SK-N-SH (cell line): ENCODE results near the gene GARNL3. TPM values are rescaled to one million over a fixed set of nuclear protein-coding genes. Genes with fewer than 3 reads are reported as not detected.

Source experiments
- CTCF ChIA-PET: fragments of 300-600, 350-600 bp; formaldehyde crosslinking; extraction: SDS; loops from one replicate; lab custom pipeline; 2021; lab: Yijun Ruan, JAX
- POLR2A ChIA-PET: fragments of 350-600 bp; sonication (Branson Sonifier 250); formaldehyde crosslinking; extraction: SDS; loops from one replicate; lab custom pipeline; 2020; ENCODE audit warnings: antibody characterized with exemption, inconsistent platforms; lab: Yijun Ruan, JAX
- DNase-seq: peaks from one replicate; pipeline ENCODE4 v3.0.0; 2012
- H2AFZ ChIP-seq: fragments of 200-600 bp; sonication (generic); 2 replicates; pipeline ENCODE4 v1.8.1; 2016; ENCODE audit warnings: antibody characterized with exemption, mild to moderate bottlenecking, low read depth
- H3F3A ChIP-seq: fragments of 200-600 bp; sonication (generic); replicated peaks from 2 replicates; pipeline ENCODE3; 2016; ENCODE audit warnings: antibody characterized with exemption, mild to moderate bottlenecking; ENCODE audit not compliant: insufficient read depth
- H3K27ac ChIP-seq, 2 experiments: fragments of 200-500 bp in 1 of 2; fragments of 200-600 bp in 1 of 2; sonication (Bioruptor generic) in 1 of 2; sonication (generic), shearing (Covaris generic) in 1 of 2; 2 replicates each; pipeline versions ENCODE4 v1.5.1 to v1.6.1; 2014 to 2016; ENCODE audit warnings: low read depth in 2 of 2, inconsistent platforms in 1 of 2, low read length in 1 of 2, mild to moderate bottlenecking in 1 of 2, mixed read lengths in 1 of 2
- H3K27me3 ChIP-seq: fragments of 200-600 bp; sonication (generic), shearing (Covaris generic); 2 replicates; pipeline ENCODE4 v1.6.1; 2016; ENCODE audit warnings: mixed run types; ENCODE audit not compliant: insufficient read depth
- H3K36me3 ChIP-seq, 2 experiments: fragments of 200-500 bp in 1 of 2; fragments of 200-600 bp in 1 of 2; sonication (Bioruptor generic) in 1 of 2; sonication (generic) in 1 of 2; replicated peaks in 1 of 2; 2 replicates each; pipeline versions ENCODE3 to v1.5.1; 2014 to 2016; ENCODE audit warnings: low read length in 1 of 2, mild to moderate bottlenecking in 1 of 2; ENCODE audit not compliant: insufficient read depth in 2 of 2, control insufficient read depth in 1 of 2
- H3K4me1 ChIP-seq, 2 experiments: fragments of 200-500 bp in 1 of 2; fragments of 200-600 bp in 1 of 2; sonication (Bioruptor generic) in 1 of 2; sonication (generic), shearing (Covaris generic) in 1 of 2; 2 replicates each; pipeline versions ENCODE4 v1.5.1 to v1.6.1; 2014 to 2016; ENCODE audit warnings: low read depth in 1 of 2, low read length in 1 of 2, mixed run types in 1 of 2; ENCODE audit not compliant: insufficient read depth in 2 of 2, control insufficient read depth in 1 of 2
- H3K4me2 ChIP-seq: fragments of 200-600 bp; sonication (generic), shearing (Covaris generic); 2 replicates; pipeline ENCODE4 v1.6.1; 2017; ENCODE audit warnings: mixed run types
- H3K4me3 ChIP-seq, 2 experiments: fragments of 200-500 bp in 1 of 2; fragments of 200-600 bp in 1 of 2; sonication (Bioruptor generic) in 1 of 2; sonication (generic), shearing (Covaris generic) in 1 of 2; 2 replicates each; pipeline versions ENCODE4 v1.5.1 to v1.8.1; 2014 to 2016; ENCODE audit warnings: low read depth in 2 of 2, inconsistent platforms in 1 of 2, low read length in 1 of 2, mild to moderate bottlenecking in 1 of 2, mixed read lengths in 1 of 2, moderate library complexity in 1 of 2
- H3K79me2 ChIP-seq: fragments of 200-600 bp; sonication (generic); 2 replicates; pipeline ENCODE4 v1.8.1; 2017; ENCODE audit warnings: mild to moderate bottlenecking; ENCODE audit not compliant: insufficient read depth
- H3K9ac ChIP-seq: fragments of 200-600 bp; sonication (generic); 2 replicates; pipeline ENCODE4 v1.6.1; 2017; ENCODE audit warnings: mixed run types
- H3K9me2 ChIP-seq: fragments of 200-600 bp; sonication (generic); 2 replicates; pipeline ENCODE4 v1.6.1; 2017; ENCODE audit warnings: mixed run types
- H3K9me3 ChIP-seq: fragments of 200-600 bp; sonication (generic); 2 replicates; pipeline ENCODE4 v1.6.1; 2017; ENCODE audit warnings: mixed run types, mild to moderate bottlenecking, moderate library complexity
- H4K20me1 ChIP-seq: fragments of 200-600 bp; sonication (generic); 2 replicates; pipeline ENCODE4 v1.6.1; 2017; ENCODE audit warnings: mild to moderate bottlenecking, mixed run types; ENCODE audit not compliant: insufficient read depth
- CHD2 ChIP-seq: fragments of 150-350 bp; IDR thresholded peaks from 2 replicates; pipeline ENCODE4 v1.6.1; 2018; ENCODE audit warnings: low read length; ENCODE audit not compliant: partially characterized antibody
- ELF1 ChIP-seq: IDR thresholded peaks from 2 replicates; pipeline ENCODE4 v1.4.0; 2012
- RAD21 ChIP-seq: IDR thresholded peaks from 2 replicates; pipeline ENCODE4 v1.6.1; 2012; ENCODE audit warnings: mild to moderate bottlenecking, low read length
- RXRA ChIP-seq: IDR thresholded peaks from 2 replicates; pipeline ENCODE4 v1.4.0; 2012; ENCODE audit warnings: low read depth, mild to moderate bottlenecking, borderline replicate concordance
- SMC3 ChIP-seq: IDR thresholded peaks from 2 replicates; pipeline ENCODE4 v1.6.1; 2012; ENCODE audit warnings: low read depth, low read length, improper control_type of control experiment
- YY1 ChIP-seq: IDR thresholded peaks from 2 replicates; pipeline ENCODE4 v1.4.0; 2012; ENCODE audit warnings: low read depth, mild to moderate bottlenecking
- WGBS: methylation state at CpG from one replicate; pipeline ENCODE4 v1.1.6; 2017; ENCODE audit warnings: low lambda C conversion rate; 5-methylcytosine and 5-hydroxymethylcytosine counted together
- polyA plus RNA-seq, 3 experiments: library from polyadenylated mRNA; depleted of rRNA; stranded (reverse); fragments of >200 nt; gene quantifications; 2 replicates each; pipeline ENCODE4 v1.2.3, GENCODE V29; 2012
- TF ChIP-seq, protein P1 (sequence below): fragments of 150-350 bp; IDR thresholded peaks from 2 replicates; pipeline ENCODE4 v1.6.1; 2016; ENCODE audit warnings: mild to moderate bottlenecking, low read depth, low read length
- TF ChIP-seq, protein P2 (sequence below): IDR thresholded peaks from 2 replicates; pipeline ENCODE4 v1.4.0; 2012; ENCODE audit warnings: low read depth, borderline replicate concordance
- TF ChIP-seq, protein P3 (sequence below): IDR thresholded peaks from 2 replicates; pipeline ENCODE4 v1.4.0; 2012; ENCODE audit warnings: low read depth
- TF ChIP-seq, protein P4 (sequence below): IDR thresholded peaks from 2 replicates; pipeline ENCODE4; 2012
- TF ChIP-seq, protein P5 (sequence below): IDR thresholded peaks from 2 replicates; pipeline ENCODE4 v1.4.0; 2012; ENCODE audit warnings: low read depth, borderline replicate concordance
- TF ChIP-seq, protein P6 (sequence below): IDR thresholded peaks from 2 replicates; pipeline ENCODE4 v1.6.1; 2012; ENCODE audit warnings: mild to moderate bottlenecking, low read depth, low read length, moderate library complexity

Gene GARNL3
- polyA plus RNA-seq, 1 of the 3 experiments (the other 2 are of a cell fraction) = 9.1 TPM

DNA sequence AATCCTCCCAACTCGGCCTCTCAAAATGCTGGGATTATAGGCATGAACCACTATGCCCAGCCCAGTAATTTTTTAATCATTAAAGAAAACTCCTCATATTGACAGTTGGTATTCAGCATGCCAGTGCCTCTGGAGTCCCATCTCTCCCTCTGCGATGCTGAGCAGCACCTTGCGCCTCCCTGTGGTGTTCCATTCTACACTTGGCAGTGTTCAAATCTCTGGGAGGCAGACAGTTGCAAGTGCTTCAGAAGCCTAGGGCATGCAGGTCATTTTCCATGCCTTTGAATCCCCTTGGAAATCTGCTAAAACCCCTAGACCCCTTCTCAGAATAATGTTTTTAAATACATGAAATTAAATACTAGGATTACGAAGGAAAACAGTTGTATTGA lies 41.3 kb downstream of the GARNL3 start:
- CTCF ChIA-PET = no interaction called here
- DNase-seq = no peak
- peaks cover 3% of the 10 kb centered on the region in 2 experiments; a peak in 2 of 4 replicates for H3K4me1 ChIP-seq
- H3K79me2 ChIP-seq = no peaks in the 10 kb centered on the region
- H4K20me1 ChIP-seq = no peaks in the 10 kb centered on the region
- H3K4me2 ChIP-seq = no peak overlapping the region
- no peak overlapping the region for H3K9ac ChIP-seq
- H2AFZ ChIP-seq = no peak overlapping the region
- no peak for TF ChIP-seq ELF1
- TF ChIP-seq, protein P1, sequence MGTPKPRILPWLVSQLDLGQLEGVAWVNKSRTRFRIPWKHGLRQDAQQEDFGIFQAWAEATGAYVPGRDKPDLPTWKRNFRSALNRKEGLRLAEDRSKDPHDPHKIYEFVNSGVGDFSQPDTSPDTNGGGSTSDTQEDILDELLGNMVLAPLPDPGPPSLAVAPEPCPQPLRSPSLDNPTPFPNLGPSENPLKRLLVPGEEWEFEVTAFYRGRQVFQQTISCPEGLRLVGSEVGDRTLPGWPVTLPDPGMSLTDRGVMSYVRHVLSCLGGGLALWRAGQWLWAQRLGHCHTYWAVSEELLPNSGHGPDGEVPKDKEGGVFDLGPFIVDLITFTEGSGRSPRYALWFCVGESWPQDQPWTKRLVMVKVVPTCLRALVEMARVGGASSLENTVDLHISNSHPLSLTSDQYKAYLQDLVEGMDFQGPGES = no peak
- TF ChIP-seq, protein P2, sequence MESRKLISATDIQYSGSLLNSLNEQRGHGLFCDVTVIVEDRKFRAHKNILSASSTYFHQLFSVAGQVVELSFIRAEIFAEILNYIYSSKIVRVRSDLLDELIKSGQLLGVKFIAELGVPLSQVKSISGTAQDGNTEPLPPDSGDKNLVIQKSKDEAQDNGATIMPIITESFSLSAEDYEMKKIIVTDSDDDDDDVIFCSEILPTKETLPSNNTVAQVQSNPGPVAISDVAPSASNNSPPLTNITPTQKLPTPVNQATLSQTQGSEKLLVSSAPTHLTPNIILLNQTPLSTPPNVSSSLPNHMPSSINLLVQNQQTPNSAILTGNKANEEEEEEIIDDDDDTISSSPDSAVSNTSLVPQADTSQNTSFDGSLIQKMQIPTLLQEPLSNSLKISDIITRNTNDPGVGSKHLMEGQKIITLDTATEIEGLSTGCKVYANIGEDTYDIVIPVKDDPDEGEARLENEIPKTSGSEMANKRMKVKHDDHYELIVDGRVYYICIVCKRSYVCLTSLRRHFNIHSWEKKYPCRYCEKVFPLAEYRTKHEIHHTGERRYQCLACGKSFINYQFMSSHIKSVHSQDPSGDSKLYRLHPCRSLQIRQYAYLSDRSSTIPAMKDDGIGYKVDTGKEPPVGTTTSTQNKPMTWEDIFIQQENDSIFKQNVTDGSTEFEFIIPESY = no peak
- TF ChIP-seq, protein P3, sequence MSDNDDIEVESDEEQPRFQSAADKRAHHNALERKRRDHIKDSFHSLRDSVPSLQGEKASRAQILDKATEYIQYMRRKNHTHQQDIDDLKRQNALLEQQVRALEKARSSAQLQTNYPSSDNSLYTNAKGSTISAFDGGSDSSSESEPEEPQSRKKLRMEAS = no peak
- no peak for TF ChIP-seq CHD2
- peak; percentile 5; the same call in 1 of the 2 replicates for TF ChIP-seq SMC3
- TF ChIP-seq YY1 = no peak
- TF ChIP-seq RXRA = no peak
- TF ChIP-seq, protein P4, sequence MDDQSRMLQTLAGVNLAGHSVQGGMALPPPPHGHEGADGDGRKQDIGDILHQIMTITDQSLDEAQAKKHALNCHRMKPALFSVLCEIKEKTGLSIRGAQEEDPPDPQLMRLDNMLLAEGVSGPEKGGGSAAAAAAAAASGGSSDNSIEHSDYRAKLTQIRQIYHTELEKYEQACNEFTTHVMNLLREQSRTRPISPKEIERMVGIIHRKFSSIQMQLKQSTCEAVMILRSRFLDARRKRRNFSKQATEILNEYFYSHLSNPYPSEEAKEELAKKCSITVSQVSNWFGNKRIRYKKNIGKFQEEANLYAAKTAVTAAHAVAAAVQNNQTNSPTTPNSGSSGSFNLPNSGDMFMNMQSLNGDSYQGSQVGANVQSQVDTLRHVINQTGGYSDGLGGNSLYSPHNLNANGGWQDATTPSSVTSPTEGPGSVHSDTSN = no peak
- TF ChIP-seq RAD21 = peak; percentile 43; the same call in 1 of the 2 replicates
- TF ChIP-seq, protein P5, sequence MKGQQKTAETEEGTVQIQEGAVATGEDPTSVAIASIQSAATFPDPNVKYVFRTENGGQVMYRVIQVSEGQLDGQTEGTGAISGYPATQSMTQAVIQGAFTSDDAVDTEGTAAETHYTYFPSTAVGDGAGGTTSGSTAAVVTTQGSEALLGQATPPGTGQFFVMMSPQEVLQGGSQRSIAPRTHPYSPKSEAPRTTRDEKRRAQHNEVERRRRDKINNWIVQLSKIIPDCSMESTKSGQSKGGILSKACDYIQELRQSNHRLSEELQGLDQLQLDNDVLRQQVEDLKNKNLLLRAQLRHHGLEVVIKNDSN = no peak
- WGBS = 66% methylated on average over 4 of the region's 4 CpGs
- no peaks in the 10 kb centered on the region for H3K9me2 ChIP-seq
- no peaks in the 10 kb centered on the region for H3K36me3 ChIP-seq
- no peaks in the 10 kb centered on the region for H3K9me3 ChIP-seq
- no peak overlapping the region for H3K27ac ChIP-seq
- H3F3A ChIP-seq = peaks cover 7% of the 10 kb centered on the region
- POLR2A ChIA-PET = no interaction called here
- no peaks in the 10 kb centered on the region for H3K27me3 ChIP-seq
- no peak overlapping the region for H3K4me3 ChIP-seq

DNA sequence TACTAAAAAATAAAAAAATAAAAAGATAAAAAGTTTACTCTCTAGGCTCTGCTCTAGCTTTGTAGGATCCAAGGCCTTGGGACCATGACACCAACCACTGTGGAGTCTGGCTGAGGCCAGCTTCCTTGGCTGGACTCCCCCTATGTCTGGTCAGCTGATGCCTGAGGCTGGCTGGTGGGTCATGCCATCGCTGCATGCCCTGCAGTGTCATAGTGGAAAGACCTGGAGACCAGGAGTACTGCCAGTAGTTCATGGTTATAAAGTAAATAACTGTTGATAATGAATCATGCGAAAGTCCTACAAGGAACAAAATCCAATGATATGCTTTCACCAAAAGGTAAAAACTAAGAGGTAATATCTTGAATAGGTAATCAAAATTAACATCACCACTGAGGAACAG lies 43.2 kb downstream of the GARNL3 start:
- Histone ChIP-seq H3F3A (peaks cover 12% of the 10 kb centered on the region), H2AFZ (no peak overlapping the region), H3K9me3 (no peaks in the 10 kb centered on the region), H3K9ac (no peak overlapping the region), H3K4me3 (no peak overlapping the region), H3K27me3 (no peaks in the 10 kb centered on the region)
- POLR2A ChIA-PET = no interaction called here
- WGBS = 85% methylated on average over 2 of the region's 2 CpGs
- TF ChIP-seq, protein P6, sequence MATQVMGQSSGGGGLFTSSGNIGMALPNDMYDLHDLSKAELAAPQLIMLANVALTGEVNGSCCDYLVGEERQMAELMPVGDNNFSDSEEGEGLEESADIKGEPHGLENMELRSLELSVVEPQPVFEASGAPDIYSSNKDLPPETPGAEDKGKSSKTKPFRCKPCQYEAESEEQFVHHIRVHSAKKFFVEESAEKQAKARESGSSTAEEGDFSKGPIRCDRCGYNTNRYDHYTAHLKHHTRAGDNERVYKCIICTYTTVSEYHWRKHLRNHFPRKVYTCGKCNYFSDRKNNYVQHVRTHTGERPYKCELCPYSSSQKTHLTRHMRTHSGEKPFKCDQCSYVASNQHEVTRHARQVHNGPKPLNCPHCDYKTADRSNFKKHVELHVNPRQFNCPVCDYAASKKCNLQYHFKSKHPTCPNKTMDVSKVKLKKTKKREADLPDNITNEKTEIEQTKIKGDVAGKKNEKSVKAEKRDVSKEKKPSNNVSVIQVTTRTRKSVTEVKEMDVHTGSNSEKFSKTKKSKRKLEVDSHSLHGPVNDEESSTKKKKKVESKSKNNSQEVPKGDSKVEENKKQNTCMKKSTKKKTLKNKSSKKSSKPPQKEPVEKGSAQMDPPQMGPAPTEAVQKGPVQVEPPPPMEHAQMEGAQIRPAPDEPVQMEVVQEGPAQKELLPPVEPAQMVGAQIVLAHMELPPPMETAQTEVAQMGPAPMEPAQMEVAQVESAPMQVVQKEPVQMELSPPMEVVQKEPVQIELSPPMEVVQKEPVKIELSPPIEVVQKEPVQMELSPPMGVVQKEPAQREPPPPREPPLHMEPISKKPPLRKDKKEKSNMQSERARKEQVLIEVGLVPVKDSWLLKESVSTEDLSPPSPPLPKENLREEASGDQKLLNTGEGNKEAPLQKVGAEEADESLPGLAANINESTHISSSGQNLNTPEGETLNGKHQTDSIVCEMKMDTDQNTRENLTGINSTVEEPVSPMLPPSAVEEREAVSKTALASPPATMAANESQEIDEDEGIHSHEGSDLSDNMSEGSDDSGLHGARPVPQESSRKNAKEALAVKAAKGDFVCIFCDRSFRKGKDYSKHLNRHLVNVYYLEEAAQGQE = no peak
- TF ChIP-seq, protein P1 = no peak
- TF ChIP-seq, all 33 proteins: peak for 0
- no peaks in the 10 kb centered on the region for H3K9me2 ChIP-seq
- no peak overlapping the region; a peak in 1 of 4 replicates for H3K27ac ChIP-seq
- no peaks in the 10 kb centered on the region for H3K79me2 ChIP-seq
- peaks cover 3% of the 10 kb centered on the region in 2 experiments; a peak in 2 of 4 replicates for H3K4me1 ChIP-seq
- no peak overlapping the region for H3K4me2 ChIP-seq
- CTCF ChIA-PET = interaction anchor here (2.0 kb wide), 1 partner anchor 16 kb away, joined by 7 read pairs; no protein-coding TSS in a partner anchor
- H3K36me3 ChIP-seq = no peaks in the 10 kb centered on the region
- no peaks in the 10 kb centered on the region for H4K20me1 ChIP-seq
- no peak for DNase-seq
